ENCODE measurements around the gene ABCB4. TPM values are rescaled to one million over a fixed set of nuclear protein-coding genes. Genes with fewer than 3 reads are reported as not detected.
"Not testable (repeated sequence)": the region's sequence is repeated elsewhere in the genome, so short reads cannot be mapped to it uniquely, and the experiment has no call there.

The ABCB4 gene
- total RNA-seq, 2 experiments from 2014 or later: not detected

GRCh38 chr7:87463982-87464381, 11.5 kb downstream of the ABCB4 start:
- CTCF ChIA-PET: no interaction called here
- no peaks in the 10 kb centered on the region for H3K36me3 ChIP-seq (ENCODE audit: insufficient read depth, low read length)
- Mint-ChIP-seq H3K4me1 (ENCODE audit: low read depth) (no peaks in the 10 kb centered on the region), H3K4me3 (no peak overlapping the region), H3K9me3 (no peaks in the 10 kb centered on the region), H3K27me3 (peaks cover 44% of the 10 kb centered on the region), H3K36me3 (ENCODE audit: low read depth) (no peaks in the 10 kb centered on the region), H3K27ac (no peak overlapping the region)
- no peaks in the 10 kb centered on the region for H3K9me3 ChIP-seq (ENCODE audit: control insufficient read depth in 1 of 2, insufficient read depth in 1 of 2, low read length in 2 of 2)
- POLR2A ChIA-PET: no interaction called here
- no peaks in the 10 kb centered on the region for H3K27me3 ChIP-seq (ENCODE audit: control insufficient read depth in 1 of 2, insufficient read depth in 2 of 2, low read length in 2 of 2)
- no peak for TF ChIP-seq CTCF (IDR thresholded peaks at IDR 0.05)
- H3K4me3 ChIP-seq (ENCODE audit: low read length): no peak overlapping the region
- ATAC-seq (ENCODE audit: poor library complexity) (no peak), DNase-seq (no peak)
- intact Hi-C loops (cut with DNase I, micrococcal nuclease): no loop called here
- H3K27ac ChIP-seq (ENCODE audit: low read depth in 1 of 2, low read length in 2 of 2): no peak overlapping the region
- no peaks in the 10 kb centered on the region for H3K4me1 ChIP-seq (ENCODE audit: insufficient read depth, low read length)

- ATAC-seq (ENCODE audit: poor library complexity); H3K9me3 Mint-ChIP-seq; H3K4me3 Mint-ChIP-seq; H3K9me3 ChIP-seq (ENCODE audit: control insufficient read depth in 1 of 2, insufficient read depth in 1 of 2, low read length in 2 of 2); H3K27ac Mint-ChIP-seq; H3K36me3 ChIP-seq (ENCODE audit: insufficient read depth, low read length); H3K4me1 ChIP-seq (ENCODE audit: insufficient read depth, low read length); intact Hi-C loops (cut with DNase I, micrococcal nuclease); CTCF ChIA-PET; POLR2A ChIA-PET; H3K36me3 Mint-ChIP-seq (ENCODE audit: low read depth); H3K27ac ChIP-seq (ENCODE audit: low read depth in 1 of 2, low read length in 2 of 2); H3K4me3 ChIP-seq (ENCODE audit: low read length); H3K4me1 Mint-ChIP-seq (ENCODE audit: low read depth); H3K27me3 ChIP-seq (ENCODE audit: control insufficient read depth in 1 of 2, insufficient read depth in 2 of 2, low read length in 2 of 2); DNase-seq: not testable (repeated sequence)
- H3K27me3 Mint-ChIP-seq: peaks cover 34% of the 10 kb centered on the region
These were observed 15.0 kb downstream of the ABCB4 start for GRCh38 chr7:87460444-87460843.

GRCh38 chr7:87459941-87460340, 15.5 kb downstream of the ABCB4 start:
- no peaks in the 10 kb centered on the region for H3K4me1 Mint-ChIP-seq (ENCODE audit: low read depth)
- H3K4me3 ChIP-seq (ENCODE audit: low read length): no peak overlapping the region
- no peak overlapping the region for H3K27ac Mint-ChIP-seq
- no peaks in the 10 kb centered on the region for H3K36me3 ChIP-seq (ENCODE audit: insufficient read depth, low read length)
- H3K4me3 Mint-ChIP-seq: no peak overlapping the region
- H3K27me3 Mint-ChIP-seq: peaks cover 34% of the 10 kb centered on the region
- ChIA-PET CTCF (no interaction called here), POLR2A (no interaction called here)
- DNase-seq (no peak), ATAC-seq (ENCODE audit: poor library complexity) (no peak)
- no peak for TF ChIP-seq CTCF (IDR thresholded peaks at IDR 0.05)
- H3K36me3 Mint-ChIP-seq (ENCODE audit: low read depth): no peaks in the 10 kb centered on the region
- no peak overlapping the region for H3K27ac ChIP-seq (ENCODE audit: low read depth in 1 of 2, low read length in 2 of 2)
- H3K9me3 Mint-ChIP-seq: no peaks in the 10 kb centered on the region
- H3K27me3 ChIP-seq (ENCODE audit: control insufficient read depth in 1 of 2, insufficient read depth in 2 of 2, low read length in 2 of 2): no peaks in the 10 kb centered on the region
- intact Hi-C loops (cut with DNase I, micrococcal nuclease): no loop called here
- no peaks in the 10 kb centered on the region for H3K4me1 ChIP-seq (ENCODE audit: insufficient read depth, low read length)
- no peaks in the 10 kb centered on the region for H3K9me3 ChIP-seq (ENCODE audit: control insufficient read depth in 1 of 2, insufficient read depth in 1 of 2, low read length in 2 of 2)

- H3K4me3 Mint-ChIP-seq: no peak overlapping the region
- H3K27ac ChIP-seq (ENCODE audit: low read depth in 1 of 2, low read length in 2 of 2): no peak overlapping the region
- ATAC-seq (ENCODE audit: poor library complexity): no peak
- H3K4me1 ChIP-seq (ENCODE audit: insufficient read depth, low read length): no peaks in the 10 kb centered on the region
- H3K4me3 ChIP-seq (ENCODE audit: low read length): no peak overlapping the region
- H3K27ac Mint-ChIP-seq: no peak overlapping the region
- no peaks in the 10 kb centered on the region for H3K4me1 Mint-ChIP-seq (ENCODE audit: low read depth)
- H3K9me3 ChIP-seq (ENCODE audit: control insufficient read depth in 1 of 2, insufficient read depth in 1 of 2, low read length in 2 of 2): no peaks in the 10 kb centered on the region
- H3K9me3 Mint-ChIP-seq: no peaks in the 10 kb centered on the region
- H3K27me3 ChIP-seq (ENCODE audit: control insufficient read depth in 1 of 2, insufficient read depth in 2 of 2, low read length in 2 of 2): no peaks in the 10 kb centered on the region
- H3K27me3 Mint-ChIP-seq: peaks cover 25% of the 10 kb centered on the region
- H3K36me3 ChIP-seq (ENCODE audit: insufficient read depth, low read length): no peaks in the 10 kb centered on the region
- no peak for DNase-seq
- ChIA-PET POLR2A (no interaction called here), CTCF (interaction anchor here (0.6 kb wide), 1 partner anchor 905 kb away, joined by 3 read pairs; no protein-coding TSS in a partner anchor)
- no peak for TF ChIP-seq CTCF (IDR thresholded peaks at IDR 0.05)
- intact Hi-C loops (cut with DNase I, micrococcal nuclease): no loop called here
- no peaks in the 10 kb centered on the region for H3K36me3 Mint-ChIP-seq (ENCODE audit: low read depth)
These were observed 17.3 kb downstream of the ABCB4 start for GRCh38 chr7:87458148-87458547.
